GM19035 (cell line): ENCODE measurements around the gene OR1D5.
"Not testable (repeated sequence)": the region's sequence is repeated elsewhere in the genome, so short reads cannot be mapped to it uniquely, and the experiment has no call there.

Source experiments
- ATAC-seq: cut with Tn5 transposase; IDR thresholded peaks from one replicate; pipeline ENCODE4 v1.9.1; 2021; ENCODE audit not compliant: unreplicated experiment

The OR1D5 gene, protein sequence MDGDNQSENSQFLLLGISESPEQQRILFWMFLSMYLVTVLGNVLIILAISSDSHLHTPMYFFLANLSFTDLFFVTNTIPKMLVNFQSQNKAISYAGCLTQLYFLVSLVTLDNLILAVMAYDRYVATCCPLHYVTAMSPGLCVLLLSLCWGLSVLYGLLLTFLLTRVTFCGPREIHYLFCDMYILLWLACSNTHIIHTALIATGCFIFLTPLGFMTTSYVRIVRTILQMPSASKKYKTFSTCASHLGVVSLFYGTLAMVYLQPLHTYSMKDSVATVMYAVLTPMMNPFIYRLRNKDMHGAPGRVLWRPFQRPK

GRCh38 chr17:3063507-3063906, at the start of gene OR1D5:
TSS of gene OR1D5 (minus strand) at chr17:3063607. CDS start at chr17:3063607, 0 bp downstream.
- ATAC-seq: not testable (repeated sequence)

- ATAC-seq: no peak
Measured at GRCh38 chr17:3104322-3104721, 40.9 kb upstream of the OR1D5 start, which contains the start of gene OR1D2. TSS of gene OR1D2 (minus strand) at chr17:3104422. CDS start at chr17:3092996, 11,426 bp downstream.

GRCh38 chr17:3073850-3074249, 10.4 kb upstream of the OR1D5 start:
- not testable (repeated sequence) for ATAC-seq

DNA sequence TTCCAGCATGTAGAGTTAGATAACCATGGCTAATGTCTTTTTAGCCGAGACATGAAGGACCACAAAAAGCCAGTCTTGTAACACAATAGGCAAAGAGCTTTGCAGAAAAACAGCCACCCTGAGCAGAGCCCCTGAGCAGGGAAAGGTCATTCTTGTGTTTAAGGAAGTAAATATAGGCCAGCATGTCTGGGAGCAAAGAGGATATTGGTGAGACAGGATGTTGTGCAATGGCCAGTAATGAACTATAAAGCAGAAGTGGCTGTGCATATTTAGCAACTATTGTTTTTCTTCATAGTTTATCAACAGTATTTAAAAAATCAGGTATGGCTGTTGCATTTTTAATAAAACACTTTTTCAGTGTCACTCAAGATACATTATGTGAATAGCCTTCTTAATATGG, 1.8 kb upstream of the OR1D5 start:
- not testable (repeated sequence) for ATAC-seq

DNA sequence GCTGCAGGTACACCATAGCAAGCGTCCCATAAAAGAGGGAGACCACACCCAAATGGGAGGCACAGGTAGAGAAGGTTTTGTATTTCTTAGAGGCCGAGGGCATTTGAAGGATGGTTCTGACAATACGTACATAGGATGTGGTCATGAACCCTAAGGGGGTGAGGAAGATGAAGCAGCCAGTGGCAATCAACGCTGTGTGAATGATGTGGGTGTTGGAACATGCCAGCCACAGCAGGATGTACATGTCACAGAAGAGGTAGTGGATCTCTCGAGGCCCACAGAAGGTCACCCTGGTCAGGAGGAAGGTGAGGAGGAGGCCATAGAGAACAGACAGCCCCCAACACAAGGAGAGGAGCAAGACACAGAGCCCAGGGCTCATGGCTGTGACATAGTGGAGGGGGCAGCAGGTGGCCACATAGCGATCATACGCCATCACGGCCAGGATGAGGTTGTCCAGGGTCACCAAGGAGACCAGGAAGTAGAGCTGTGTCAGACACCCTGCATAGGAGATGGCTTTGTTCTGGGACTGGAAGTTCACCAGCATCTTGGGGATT, 506 bp downstream of the OR1D5 start:
- ATAC-seq: not testable (repeated sequence)

DNA sequence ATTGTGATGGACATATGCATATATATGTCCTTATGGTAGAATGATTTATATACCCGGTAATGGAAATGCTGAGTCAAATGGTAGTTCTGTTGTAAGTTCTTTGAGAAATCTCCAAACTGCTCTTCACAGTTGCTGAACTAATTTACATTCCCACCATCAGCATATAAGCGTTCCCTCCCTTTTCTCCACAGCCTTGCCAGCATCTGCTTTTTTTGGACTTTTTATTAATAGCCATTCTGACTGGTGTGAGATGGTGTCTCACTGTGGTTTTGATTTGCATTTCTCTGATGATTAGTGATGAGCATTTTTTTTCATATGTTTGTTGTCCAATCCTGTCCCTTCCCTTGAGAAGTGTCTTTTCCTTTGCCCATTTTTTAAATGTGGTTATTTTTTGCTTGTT, 8.5 kb downstream of the OR1D5 start:
- not testable (repeated sequence) for ATAC-seq

DNA sequence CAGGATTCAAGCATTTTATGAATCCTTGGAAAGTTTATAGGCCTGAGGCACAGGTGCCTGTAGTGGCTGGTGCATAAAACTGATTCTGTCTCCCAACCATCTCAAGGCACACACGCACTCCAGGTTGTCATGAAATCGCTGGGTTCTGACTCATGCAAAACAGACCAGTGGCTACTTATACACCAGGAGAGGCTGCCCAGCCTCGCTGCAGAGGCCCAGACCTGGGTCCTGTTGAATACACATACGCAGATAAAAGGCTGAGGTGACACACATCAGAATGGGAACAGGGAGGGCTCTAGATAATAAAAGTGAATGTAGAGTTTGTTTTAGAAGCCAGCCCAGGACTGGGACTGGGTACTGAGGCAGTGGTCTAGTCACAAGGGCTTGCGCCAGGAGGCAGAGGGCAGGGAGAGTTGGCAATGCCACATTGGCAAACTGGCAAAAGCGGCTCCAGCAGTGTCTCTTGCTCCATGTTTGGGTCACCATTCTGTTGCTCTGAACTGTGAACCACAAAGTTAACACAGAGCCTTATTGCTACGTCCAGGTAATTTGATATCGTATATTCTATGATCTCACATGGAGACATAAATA, 13.6 kb downstream of the OR1D5 start:
- no peak for ATAC-seq

- ATAC-seq: peak; percentile 91
Measured at GRCh38 chr17:3048727-3049471, 14.5 kb downstream of the OR1D5 start.

- ATAC-seq: no peak
Measured at GRCh38 chr17:3046753-3047152, 16.7 kb downstream of the OR1D5 start.

DNA sequence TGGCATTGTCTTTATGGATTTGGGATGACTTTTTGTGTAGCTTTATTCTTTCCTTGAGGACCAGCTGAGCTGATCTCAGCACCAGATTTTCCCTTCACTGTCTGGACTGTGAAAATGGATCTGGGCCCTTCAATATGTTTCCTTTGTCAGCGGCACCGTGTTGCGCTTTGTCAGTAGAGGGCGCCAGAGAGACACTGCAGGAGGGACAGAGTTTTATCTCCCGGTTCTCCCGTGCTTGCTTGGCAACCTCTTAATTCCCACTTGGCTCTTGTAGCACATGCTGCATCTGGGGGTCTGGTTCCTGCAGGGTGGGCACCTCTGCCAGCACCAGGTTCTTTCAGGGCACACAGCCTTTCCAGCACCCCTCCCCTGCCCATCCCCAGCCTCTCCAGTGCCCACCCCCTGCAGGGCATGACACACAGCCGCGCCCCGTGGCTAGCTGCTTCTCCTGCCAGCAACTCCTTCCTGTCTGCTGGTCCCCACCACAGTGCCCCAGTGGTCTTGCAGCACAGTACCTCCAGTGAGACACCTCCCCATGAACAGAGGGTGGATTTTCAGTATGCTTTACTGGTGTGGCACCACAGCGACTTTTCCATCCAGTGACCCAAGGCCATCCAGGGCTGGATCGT, 19.6 kb downstream of the OR1D5 start:
- ATAC-seq: no peak

GRCh38 chr17:3040882-3041281, 22.5 kb downstream of the OR1D5 start:
- ATAC-seq: no peak

- ATAC-seq: no peak
Measured at GRCh38 chr17:3039736-3040135, 23.7 kb downstream of the OR1D5 start.

- ATAC-seq: no peak
Measured at GRCh38 chr17:3038941-3039340, 24.5 kb downstream of the OR1D5 start.

DNA sequence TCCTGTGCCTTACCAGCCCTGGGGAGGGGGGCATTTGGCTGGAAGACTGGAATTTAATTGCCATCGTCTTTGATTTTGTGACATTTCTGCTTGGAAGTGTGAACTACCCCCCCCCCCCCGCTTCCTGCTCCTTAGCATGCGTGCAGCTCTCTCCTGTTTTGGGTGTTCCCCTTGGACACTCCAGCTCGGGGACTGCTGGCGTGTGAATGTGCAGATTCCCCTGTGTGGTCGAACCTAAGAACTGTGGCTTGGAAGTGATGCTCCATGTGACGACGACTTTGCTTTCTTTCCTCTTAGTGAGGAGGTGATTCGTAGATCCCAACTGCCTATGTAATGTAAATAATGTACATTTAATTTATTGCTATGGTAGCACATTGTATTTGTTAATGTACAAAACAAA, 26.1 kb downstream of the OR1D5 start:
- no peak for ATAC-seq

GRCh38 chr17:3036800-3037199, 26.6 kb downstream of the OR1D5 start:
- ATAC-seq: no peak

GRCh38 chr17:3035968-3036280, 27.5 kb downstream of the OR1D5 start:
- ATAC-seq: no peak

DNA sequence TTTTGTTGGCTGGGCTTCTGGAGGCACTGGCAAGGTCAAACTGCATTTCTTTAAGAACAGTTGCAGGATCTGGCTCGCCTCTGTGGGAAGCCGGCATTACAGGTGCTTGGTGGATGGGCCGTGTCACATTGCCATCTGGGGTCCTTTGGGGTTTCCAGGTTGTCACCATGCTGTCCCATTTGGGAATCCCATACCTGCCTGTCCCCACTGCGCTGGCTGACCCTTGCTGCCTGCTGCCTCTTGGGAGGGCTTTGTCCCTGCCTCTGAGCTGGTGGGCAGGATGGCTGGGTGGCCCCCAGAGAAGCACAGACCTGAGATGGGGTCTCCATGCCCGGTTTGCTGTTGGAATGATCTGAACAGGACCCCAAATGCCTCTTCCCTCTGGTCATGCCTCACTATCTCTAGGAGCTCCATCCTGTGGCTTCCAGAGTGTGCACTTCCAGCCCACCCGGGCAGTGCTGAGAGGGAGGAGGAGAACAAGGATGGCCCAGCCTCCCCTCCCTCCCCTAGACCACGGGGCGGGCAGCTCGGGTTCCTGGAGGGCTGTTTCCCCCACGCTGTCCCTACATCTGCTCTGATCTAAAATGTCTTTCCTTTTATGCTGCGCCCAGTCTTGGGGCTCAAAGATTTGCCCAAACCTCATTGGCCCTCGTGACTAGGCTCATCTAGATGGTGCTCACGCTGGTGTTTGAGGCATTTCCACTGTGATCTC, 28.0 kb downstream of the OR1D5 start:
- no peak for ATAC-seq

DNA sequence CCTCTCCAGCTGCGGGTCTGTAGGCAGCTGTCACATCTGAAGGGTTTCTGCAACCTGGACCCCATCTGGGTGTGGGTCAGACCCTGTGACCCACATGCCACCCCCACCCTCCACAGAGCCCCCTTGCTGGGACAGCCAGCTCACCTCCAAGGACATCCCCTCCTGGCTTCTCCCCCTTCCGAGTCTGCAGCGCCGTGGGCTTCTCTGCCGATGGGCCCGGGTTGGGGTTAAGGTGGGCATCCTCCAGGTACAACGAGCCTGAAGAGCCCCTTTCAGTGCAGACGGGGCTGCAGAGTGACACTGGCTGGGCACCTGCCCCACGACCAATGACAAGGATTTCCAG, 28.9 kb downstream of the OR1D5 start:
- ATAC-seq: no peak

DNA sequence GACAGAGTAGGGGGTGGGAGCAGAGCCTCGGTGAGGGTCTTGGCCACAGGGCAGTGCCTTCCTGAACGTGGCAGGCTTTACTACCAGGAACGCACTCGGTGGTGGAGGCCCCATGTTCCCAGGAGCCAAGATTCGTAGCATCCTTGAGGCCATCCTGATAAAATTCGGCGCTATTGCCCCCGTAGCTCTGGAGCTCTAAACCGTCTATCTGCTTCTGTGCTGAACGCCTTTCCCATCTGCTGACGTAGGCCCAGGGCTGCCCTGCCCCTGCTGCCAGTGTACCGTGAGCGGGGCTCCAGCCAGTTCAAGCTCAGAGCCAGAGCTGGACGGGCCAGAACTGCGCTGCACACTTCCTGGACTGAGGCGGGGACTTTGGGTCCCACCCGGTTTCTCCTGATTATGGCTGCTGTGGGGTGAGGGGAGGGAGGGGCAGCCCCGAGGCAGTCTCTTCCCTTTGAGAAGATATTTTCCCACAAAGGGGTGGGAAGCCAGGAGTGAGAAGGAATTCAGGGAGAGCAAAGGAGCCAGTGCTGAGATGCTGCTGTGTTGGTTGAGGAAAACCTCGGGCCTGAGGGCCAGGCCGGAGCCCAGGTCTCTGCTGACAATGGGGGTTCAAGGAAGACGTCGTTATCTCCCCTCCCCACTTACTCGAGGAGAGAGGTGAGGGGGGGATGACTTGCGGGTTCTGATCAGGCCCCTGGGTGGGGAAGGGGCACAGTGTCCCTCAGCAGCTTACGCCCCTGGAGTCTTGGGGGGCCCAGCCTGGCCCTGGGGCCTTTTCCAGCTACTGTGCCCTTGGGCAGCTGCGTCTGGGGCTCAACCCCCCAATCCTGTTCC, 29.4 kb downstream of the OR1D5 start:
- ATAC-seq: no peak

- ATAC-seq: no peak
Measured at GRCh38 chr17:3033248-3033640, 30.2 kb downstream of the OR1D5 start.
